Neural cell (in vitro differentiated cells): Measurements from ENCODE around the gene PCDHGA7.

Experiments used
- CTCF ChIP-seq: fragments of 450-650 bp; IDR thresholded peaks from 2 replicates; pipeline ENCODE4 v1.5.1; 2014; ENCODE audit warnings: antibody characterized with exemption, mild to moderate bottlenecking, moderate library complexity; ENCODE audit not compliant: poor library complexity, severe bottlenecking
- EP300 ChIP-seq: fragments of 450-650 bp; conservative IDR thresholded peaks from 2 replicates; pipeline ENCODE4 v1.6.1; 2014; ENCODE audit warnings: antibody characterized with exemption, mild to moderate bottlenecking, moderate library complexity; ENCODE audit not compliant: poor library complexity, severe bottlenecking
- EZH2 ChIP-seq: fragments of 200-600, 300-800 bp; shearing (Covaris generic), sonication (generic); IDR thresholded peaks from 2 replicates; pipeline ENCODE4 v1.6.1; 2014; ENCODE audit warnings: antibody characterized with exemption, low read length, borderline replicate concordance, mild to moderate bottlenecking; ENCODE audit not compliant: insufficient read depth, poor library complexity, severe bottlenecking
- MXI1 ChIP-seq: fragments of 450-650 bp; conservative IDR thresholded peaks from 2 replicates; pipeline ENCODE4 v1.6.1; 2014; ENCODE audit warnings: antibody characterized with exemption, mild to moderate bottlenecking; ENCODE audit not compliant: poor library complexity, severe bottlenecking
- POLR2AphosphoS5 ChIP-seq: IDR thresholded peaks from 2 replicates; pipeline ENCODE4 v1.6.1; 2012
- RAD21 ChIP-seq: fragments of 450-650 bp; conservative IDR thresholded peaks from 2 replicates; pipeline ENCODE4 v1.6.1; 2014; ENCODE audit warnings: antibody characterized with exemption, mild to moderate bottlenecking, moderate library complexity
- SMC3 ChIP-seq: fragments of 450-650 bp; conservative IDR thresholded peaks from 2 replicates; pipeline ENCODE4 v1.6.1; 2014; ENCODE audit warnings: antibody characterized with exemption, mild to moderate bottlenecking, moderate library complexity; ENCODE audit not compliant: poor library complexity
- TF ChIP-seq, protein P1 (sequence below): IDR thresholded peaks from 2 replicates; pipeline ENCODE4 v1.6.1; 2012; ENCODE audit warnings: borderline replicate concordance

GRCh38 chr5:141388661-141389060, 6.1 kb downstream of the PCDHGA7 start:
- no peak for TF ChIP-seq CTCF
- no peak for TF ChIP-seq EP300
- TF ChIP-seq EZH2, result no peak
- no peak for TF ChIP-seq POLR2AphosphoS5
- TF ChIP-seq, protein P1, sequence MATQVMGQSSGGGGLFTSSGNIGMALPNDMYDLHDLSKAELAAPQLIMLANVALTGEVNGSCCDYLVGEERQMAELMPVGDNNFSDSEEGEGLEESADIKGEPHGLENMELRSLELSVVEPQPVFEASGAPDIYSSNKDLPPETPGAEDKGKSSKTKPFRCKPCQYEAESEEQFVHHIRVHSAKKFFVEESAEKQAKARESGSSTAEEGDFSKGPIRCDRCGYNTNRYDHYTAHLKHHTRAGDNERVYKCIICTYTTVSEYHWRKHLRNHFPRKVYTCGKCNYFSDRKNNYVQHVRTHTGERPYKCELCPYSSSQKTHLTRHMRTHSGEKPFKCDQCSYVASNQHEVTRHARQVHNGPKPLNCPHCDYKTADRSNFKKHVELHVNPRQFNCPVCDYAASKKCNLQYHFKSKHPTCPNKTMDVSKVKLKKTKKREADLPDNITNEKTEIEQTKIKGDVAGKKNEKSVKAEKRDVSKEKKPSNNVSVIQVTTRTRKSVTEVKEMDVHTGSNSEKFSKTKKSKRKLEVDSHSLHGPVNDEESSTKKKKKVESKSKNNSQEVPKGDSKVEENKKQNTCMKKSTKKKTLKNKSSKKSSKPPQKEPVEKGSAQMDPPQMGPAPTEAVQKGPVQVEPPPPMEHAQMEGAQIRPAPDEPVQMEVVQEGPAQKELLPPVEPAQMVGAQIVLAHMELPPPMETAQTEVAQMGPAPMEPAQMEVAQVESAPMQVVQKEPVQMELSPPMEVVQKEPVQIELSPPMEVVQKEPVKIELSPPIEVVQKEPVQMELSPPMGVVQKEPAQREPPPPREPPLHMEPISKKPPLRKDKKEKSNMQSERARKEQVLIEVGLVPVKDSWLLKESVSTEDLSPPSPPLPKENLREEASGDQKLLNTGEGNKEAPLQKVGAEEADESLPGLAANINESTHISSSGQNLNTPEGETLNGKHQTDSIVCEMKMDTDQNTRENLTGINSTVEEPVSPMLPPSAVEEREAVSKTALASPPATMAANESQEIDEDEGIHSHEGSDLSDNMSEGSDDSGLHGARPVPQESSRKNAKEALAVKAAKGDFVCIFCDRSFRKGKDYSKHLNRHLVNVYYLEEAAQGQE, result no peak
- no peak for TF ChIP-seq SMC3
- no peak for TF ChIP-seq MXI1
- TF ChIP-seq RAD21, result no peak
